H9 (cell line): ENCODE data around the gene ABLIM3. TPM values are rescaled to one million over a fixed set of nuclear protein-coding genes. Genes with fewer than 3 reads are reported as not detected.

Source experiments
- DNase-seq: peaks from one replicate; pipeline ENCODE4 v3.0.0-alpha.2; 2017
- H2AFZ ChIP-seq: one replicate; pipeline ENCODE4 v1.6.1; 2013; ENCODE audit warnings: mild to moderate bottlenecking, low read length, control low read depth, moderate library complexity
- H2AK5ac ChIP-seq: 2 replicates; pipeline ENCODE4 v1.6.1; 2013; ENCODE audit warnings: low read length, control low read depth, mixed read lengths; ENCODE audit not compliant: insufficient read length
- H2BK120ac ChIP-seq: one replicate; pipeline ENCODE4 v1.6.1; 2013; ENCODE audit warnings: low read depth, mild to moderate bottlenecking, low read length, control low read depth, inconsistent platforms; ENCODE audit not compliant: poor library complexity, severe bottlenecking
- H2BK12ac ChIP-seq: 2 replicates; pipeline ENCODE4 v1.6.1; 2013; ENCODE audit warnings: low read length, control low read depth, mixed read lengths, low read depth; ENCODE audit not compliant: insufficient read length
- H2BK15ac ChIP-seq: 2 replicates; pipeline ENCODE4 v1.6.1; 2013; ENCODE audit warnings: low read depth, low read length, control low read depth
- H2BK20ac ChIP-seq: one replicate; pipeline ENCODE4 v1.6.1; 2013; ENCODE audit warnings: low read depth, mild to moderate bottlenecking, low read length, control low read depth, inconsistent platforms; ENCODE audit not compliant: poor library complexity, severe bottlenecking
- H2BK5ac ChIP-seq: 2 replicates; pipeline ENCODE4 v1.6.1; 2013; ENCODE audit warnings: low read length, control low read depth, mixed read lengths; ENCODE audit not compliant: insufficient read length
- H3K14ac ChIP-seq: 2 replicates; pipeline ENCODE4 v1.6.1; 2013; ENCODE audit warnings: low read length, control low read depth; ENCODE audit not compliant: insufficient read depth
- H3K18ac ChIP-seq: 2 replicates; pipeline ENCODE4 v1.6.1; 2013; ENCODE audit warnings: low read depth, mild to moderate bottlenecking, mixed read lengths, low read length, control low read depth; ENCODE audit not compliant: insufficient read length
- H3K23ac ChIP-seq: 2 replicates; pipeline ENCODE4 v1.6.1; 2013; ENCODE audit warnings: low read length, control low read depth, mixed read lengths, low read depth; ENCODE audit not compliant: insufficient read length
- H3K23me2 ChIP-seq: 2 replicates; pipeline ENCODE4 v1.6.1; 2013; ENCODE audit warnings: low read depth, mild to moderate bottlenecking, mixed read lengths, low read length, control low read depth; ENCODE audit not compliant: insufficient read length, poor library complexity, severe bottlenecking
- H3K27ac ChIP-seq: 2 replicates; pipeline ENCODE4 v1.5.1; 2013; ENCODE audit warnings: low read length, control low read depth, mixed read lengths, low read depth; ENCODE audit not compliant: insufficient read length
- H3K27me3 ChIP-seq: 2 replicates; pipeline ENCODE4 v1.6.1; 2013; ENCODE audit warnings: low read length, control low read depth, inconsistent platforms; ENCODE audit not compliant: insufficient read depth
- H3K4ac ChIP-seq: 2 replicates; pipeline ENCODE4 v1.6.1; 2013; ENCODE audit warnings: low read depth, mild to moderate bottlenecking, control low read depth, inconsistent platforms, low read length, moderate library complexity
- H3K4me1 ChIP-seq: 2 replicates; pipeline ENCODE4 v1.6.1; 2013; ENCODE audit warnings: low read length, control low read depth, inconsistent platforms; ENCODE audit not compliant: insufficient read depth
- H3K4me2 ChIP-seq: 2 replicates; pipeline ENCODE4 v1.6.1; 2013; ENCODE audit warnings: low read length, control low read depth, mixed read lengths; ENCODE audit not compliant: insufficient read length, insufficient read depth
- H3K56ac ChIP-seq: 2 replicates; pipeline ENCODE4 v1.6.1; 2013; ENCODE audit warnings: low read depth, mild to moderate bottlenecking, mixed read lengths, low read length, control low read depth; ENCODE audit not compliant: insufficient read length
- H3K79me1 ChIP-seq: 2 replicates; pipeline ENCODE4 v1.6.1; 2013; ENCODE audit warnings: low read depth, mild to moderate bottlenecking, moderate library complexity, low read length, control low read depth, inconsistent platforms; ENCODE audit not compliant: insufficient read depth, poor library complexity, severe bottlenecking
- H3K79me2 ChIP-seq: 2 replicates; pipeline ENCODE4 v1.6.1; 2013; ENCODE audit warnings: low read length, control low read depth, inconsistent platforms; ENCODE audit not compliant: insufficient read depth
- H3K9ac ChIP-seq: 2 replicates; pipeline ENCODE4 v1.6.1; 2013; ENCODE audit warnings: low read length, control low read depth, mixed read lengths; ENCODE audit not compliant: insufficient read length; ENCODE audit errors: extremely low read depth
- H3K9me3 ChIP-seq: one replicate; pipeline ENCODE4 v1.6.1; 2013; ENCODE audit warnings: low read depth, low read length, inconsistent platforms; ENCODE audit not compliant: control insufficient read depth
- H3T11ph ChIP-seq: one replicate; pipeline ENCODE4 v1.6.1; 2013; ENCODE audit warnings: mild to moderate bottlenecking, low read length, control low read depth, inconsistent platforms
- H4K20me1 ChIP-seq: one replicate; pipeline ENCODE4 v1.6.1; 2013; ENCODE audit not compliant: control insufficient read depth, insufficient read length, insufficient read depth
- H4K5ac ChIP-seq: 2 replicates; pipeline ENCODE4 v1.6.1; 2013; ENCODE audit warnings: low read depth, mild to moderate bottlenecking, mixed read lengths, low read length, control low read depth; ENCODE audit not compliant: insufficient read length
- H4K8ac ChIP-seq: replicated peaks from 2 replicates; pipeline ENCODE4 v1.6.1; 2013; ENCODE audit warnings: low read length, control low read depth, mixed read lengths, low read depth; ENCODE audit not compliant: insufficient read length
- H4K91ac ChIP-seq: 2 replicates; pipeline ENCODE4 v1.6.1; 2013; ENCODE audit warnings: low read depth, mild to moderate bottlenecking, moderate library complexity, mixed read lengths, low read length, control low read depth; ENCODE audit not compliant: insufficient read length
- H3K27ac Mint-ChIP-seq, 3 experiments: 2 replicates in 2 of 3; 3 replicates in 1 of 3; pipeline ENCODE4 v1.8.0; 2020 to 2021; ENCODE audit warnings: mixed read lengths in 3 of 3, mild to moderate bottlenecking in 1 of 3, moderate library complexity in 1 of 3
- H3K27me3 Mint-ChIP-seq: 2 replicates; pipeline ENCODE4 v1.8.0; 2021; ENCODE audit warnings: low read depth, mild to moderate bottlenecking, moderate library complexity, mixed read lengths
- H3K36me3 Mint-ChIP-seq, 3 experiments: 2 replicates in 2 of 3; 3 replicates in 1 of 3; pipeline ENCODE4 v1.8.0; 2020 to 2021; ENCODE audit warnings: low read depth in 3 of 3, mixed read lengths in 3 of 3; ENCODE audit not compliant: insufficient read depth in 1 of 3
- H3K4me1 Mint-ChIP-seq, 2 experiments: 2 replicates each; pipeline ENCODE4 v1.8.0; 2020; ENCODE audit warnings: mixed read lengths in 2 of 2
- H3K4me3 Mint-ChIP-seq, 2 experiments: 2 replicates in 1 of 2; 3 replicates in 1 of 2; pipeline ENCODE4 v1.8.0; 2020 to 2021; ENCODE audit warnings: mild to moderate bottlenecking in 2 of 2, mixed read lengths in 2 of 2, moderate library complexity in 1 of 2
- H3K9me3 Mint-ChIP-seq, 2 experiments: 2 replicates in 1 of 2; 3 replicates in 1 of 2; pipeline ENCODE4 v1.8.0; 2020; ENCODE audit warnings: mild to moderate bottlenecking in 2 of 2, mixed read lengths in 2 of 2, moderate library complexity in 1 of 2
- WGBS: extraction: QIAGEN DNeasy Blood & Tissue Kit; methylation state at CpG from one replicate; pipeline ENCODE4 v1.1.7; 2013; ENCODE audit warnings: missing lambda C conversion rate, low lambda C conversion rate, mixed read lengths; ENCODE audit not compliant: insufficient read length; ENCODE audit errors: extremely low coverage; 5-methylcytosine and 5-hydroxymethylcytosine counted together
- total RNA-seq: library from RNA; stranded (reverse); gene quantifications from 2 replicates; pipeline ENCODE4 v1.2.1, GENCODE V29; 2021
- TF ChIP-seq, protein P1 (sequence below): fragments of 200-600 bp; sonication (generic); conservative IDR thresholded peaks from 3 replicates; pipeline ENCODE4 v1.8.0; 2021; ENCODE audit warnings: antibody characterized with exemption, mild to moderate bottlenecking

ABLIM3 gene
- total RNA-seq, 1 experiment from 2014 or later, result 0.20 TPM

DNA sequence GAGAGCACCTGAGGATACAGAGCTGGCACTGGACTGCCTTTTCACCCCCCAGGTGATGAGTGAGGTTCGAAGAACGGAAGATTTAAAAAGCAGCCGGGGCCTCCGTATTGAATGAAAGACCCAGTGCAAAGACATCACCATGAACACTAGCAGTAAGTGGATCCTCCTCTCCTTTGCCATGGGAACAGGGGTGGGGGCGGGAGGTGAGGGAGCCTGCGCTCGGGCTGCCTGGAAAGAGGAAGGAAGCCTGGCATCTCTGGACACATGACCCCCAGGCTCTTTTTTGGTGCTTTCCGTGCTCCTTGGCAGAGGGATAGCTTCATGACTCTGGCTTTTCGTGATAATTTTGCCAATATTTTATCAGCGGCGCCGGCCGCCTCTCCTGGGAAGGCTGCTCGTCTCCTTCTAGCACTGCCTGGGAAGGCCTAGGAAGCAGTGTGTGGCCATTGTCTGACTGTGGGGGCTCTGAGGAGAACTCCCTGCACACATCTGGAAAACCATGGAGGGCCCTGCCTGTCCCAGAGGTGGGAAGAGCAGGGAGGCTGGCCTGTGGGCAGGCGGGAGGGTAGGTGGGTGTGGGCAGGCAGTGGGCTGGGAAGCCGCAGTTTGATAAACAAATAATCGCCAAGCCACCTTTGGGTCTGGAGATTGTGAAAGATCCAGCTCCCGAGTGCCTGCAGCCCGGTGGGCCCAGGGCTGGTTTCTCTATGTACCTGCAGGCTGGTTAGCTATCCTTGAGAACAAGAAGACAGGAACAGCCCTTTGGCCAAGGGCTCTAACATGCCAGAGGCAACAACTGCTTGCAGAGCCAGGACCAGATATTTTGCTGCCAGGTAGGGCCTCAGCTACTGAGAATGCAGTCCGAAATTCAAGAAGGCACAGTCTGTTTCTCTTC, 911 bp downstream of the ABLIM3 start:
- no peaks in the 10 kb centered on the region for H3K79me2 ChIP-seq

More for the DNA sequence above, 911 bp downstream of the ABLIM3 start:
- no peaks in the 10 kb centered on the region; the same call in 1 of the 2 replicates for H3K27me3 ChIP-seq
- H3K23me2 ChIP-seq, result peaks cover 3% of the 10 kb centered on the region
- no peak overlapping the region for H2BK120ac ChIP-seq
- H2AFZ ChIP-seq, result no peak overlapping the region
- H3T11ph ChIP-seq, result no peak overlapping the region
- no peak overlapping the region for H2BK12ac ChIP-seq
- no peak overlapping the region for H3K56ac ChIP-seq
- H3K4me1 ChIP-seq, result no peaks in the 10 kb centered on the region
- H2BK5ac ChIP-seq, result no peak overlapping the region
- no peak overlapping the region for H3K23ac ChIP-seq
- H3K18ac ChIP-seq, result no peak overlapping the region
- H4K8ac ChIP-seq, result no peak overlapping the region
- H3K4ac ChIP-seq, result no peak overlapping the region
- Mint-ChIP-seq H3K36me3 (no peaks in the 10 kb centered on the region), H3K4me3 (peak overlapping the region; percentile 58 to 80), H3K9me3 (peaks cover 0 to 3% of the 10 kb centered on the region in 2 experiments; a peak in 2 of 5 replicates), H3K27me3 (peaks cover 38% of the 10 kb centered on the region), H3K4me1 (peaks cover 5 to 17% of the 10 kb centered on the region in 2 experiments), H3K27ac (no peak overlapping the region)
- H4K91ac ChIP-seq, result no peak overlapping the region
- H2BK15ac ChIP-seq, result no peak overlapping the region
- no peak overlapping the region for H4K5ac ChIP-seq
- no peak overlapping the region for H3K14ac ChIP-seq
- no CpG with 5 or more reads among the region's 20 CpGs for WGBS
- H4K20me1 ChIP-seq, result no peaks in the 10 kb centered on the region
- H3K4me2 ChIP-seq, result peak overlapping the region; percentile 63
- H2AK5ac ChIP-seq, result no peak overlapping the region
- DNase-seq, result peak; percentile 42
- H3K9ac ChIP-seq, result no peak overlapping the region
- TF ChIP-seq, protein P1, sequence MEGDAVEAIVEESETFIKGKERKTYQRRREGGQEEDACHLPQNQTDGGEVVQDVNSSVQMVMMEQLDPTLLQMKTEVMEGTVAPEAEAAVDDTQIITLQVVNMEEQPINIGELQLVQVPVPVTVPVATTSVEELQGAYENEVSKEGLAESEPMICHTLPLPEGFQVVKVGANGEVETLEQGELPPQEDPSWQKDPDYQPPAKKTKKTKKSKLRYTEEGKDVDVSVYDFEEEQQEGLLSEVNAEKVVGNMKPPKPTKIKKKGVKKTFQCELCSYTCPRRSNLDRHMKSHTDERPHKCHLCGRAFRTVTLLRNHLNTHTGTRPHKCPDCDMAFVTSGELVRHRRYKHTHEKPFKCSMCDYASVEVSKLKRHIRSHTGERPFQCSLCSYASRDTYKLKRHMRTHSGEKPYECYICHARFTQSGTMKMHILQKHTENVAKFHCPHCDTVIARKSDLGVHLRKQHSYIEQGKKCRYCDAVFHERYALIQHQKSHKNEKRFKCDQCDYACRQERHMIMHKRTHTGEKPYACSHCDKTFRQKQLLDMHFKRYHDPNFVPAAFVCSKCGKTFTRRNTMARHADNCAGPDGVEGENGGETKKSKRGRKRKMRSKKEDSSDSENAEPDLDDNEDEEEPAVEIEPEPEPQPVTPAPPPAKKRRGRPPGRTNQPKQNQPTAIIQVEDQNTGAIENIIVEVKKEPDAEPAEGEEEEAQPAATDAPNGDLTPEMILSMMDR, result no peak
- no peaks in the 10 kb centered on the region for H3K9me3 ChIP-seq
- no peak overlapping the region for H3K27ac ChIP-seq
- no peak overlapping the region for H2BK20ac ChIP-seq
- H3K79me1 ChIP-seq, result no peaks in the 10 kb centered on the region
